Neural progenitor cell (in vitro differentiated cells): ENCODE data around the gene HMCN1. TPM values are rescaled to one million over a fixed set of nuclear protein-coding genes. Genes with fewer than 3 reads are reported as not detected.

Source experiments
- DNase-seq: peaks from one replicate; pipeline ENCODE4 v3.0.0-alpha.2; 2016; ENCODE audit warnings: low spot score
- H2AFZ ChIP-seq: fragments of 200-600 bp; sonication (generic); replicated peaks from 2 replicates; pipeline ENCODE4 v1.6.1; 2016; ENCODE audit warnings: antibody characterized with exemption
- H3F3A ChIP-seq: fragments of 200-600 bp; sonication (generic); 2 replicates; pipeline ENCODE4 v1.6.1; 2016; ENCODE audit warnings: antibody characterized with exemption, low read depth
- H3K27ac ChIP-seq: fragments of 200-600 bp; sonication (generic); 2 replicates; pipeline ENCODE4 v1.5.1; 2016; ENCODE audit warnings: mild to moderate bottlenecking
- H3K27me3 ChIP-seq: fragments of 200-600 bp; sonication (generic); 2 replicates; pipeline ENCODE4 v1.6.1; 2016; ENCODE audit warnings: mild to moderate bottlenecking, moderate library complexity
- H3K36me3 ChIP-seq: fragments of 200-600 bp; sonication (generic); 2 replicates; pipeline ENCODE4 v1.5.1; 2016
- H3K4me1 ChIP-seq: fragments of 200-600 bp; sonication (generic); 2 replicates; pipeline ENCODE4 v1.6.1; 2016; ENCODE audit warnings: mixed run types
- H3K4me2 ChIP-seq: fragments of 200-600 bp; sonication (generic); 2 replicates; pipeline ENCODE4 v1.6.1; 2016
- H3K4me3 ChIP-seq: fragments of 200-600 bp; sonication (generic); 2 replicates; pipeline ENCODE4 v1.5.1; 2016
- H3K79me2 ChIP-seq: fragments of 200-600 bp; sonication (generic); 2 replicates; pipeline ENCODE4 v1.6.1; 2016; ENCODE audit warnings: low read depth
- H3K9ac ChIP-seq: fragments of 200-600 bp; sonication (generic); 2 replicates; pipeline ENCODE4 v1.6.1; 2016
- H3K9me3 ChIP-seq: fragments of 200-600 bp; sonication (generic); 2 replicates; pipeline ENCODE4 v1.5.1; 2016; ENCODE audit warnings: low read depth
- H4K20me1 ChIP-seq: fragments of 200-600 bp; sonication (generic); 2 replicates; pipeline ENCODE4 v1.6.1; 2016; ENCODE audit warnings: low read depth
- H3K27ac Mint-ChIP-seq: 3 replicates; pipeline ENCODE4 v1.8.0; 2021; ENCODE audit warnings: mixed read lengths
- H3K27me3 Mint-ChIP-seq: 2 replicates; pipeline ENCODE4 v1.8.0; 2022; ENCODE audit warnings: low read depth, mild to moderate bottlenecking, inconsistent platforms, moderate library complexity, mixed read lengths; ENCODE audit not compliant: insufficient read depth
- H3K36me3 Mint-ChIP-seq: 3 replicates; pipeline ENCODE4 v1.8.0; 2021; ENCODE audit warnings: mixed read lengths
- H3K4me1 Mint-ChIP-seq: 3 replicates; pipeline ENCODE4 v1.8.0; 2021; ENCODE audit warnings: mixed read lengths
- H3K4me3 Mint-ChIP-seq: 3 replicates; pipeline ENCODE4 v1.8.0; 2021; ENCODE audit warnings: mild to moderate bottlenecking, moderate library complexity, mixed read lengths
- H3K9me3 Mint-ChIP-seq: 3 replicates; pipeline ENCODE4 v1.8.0; 2020; ENCODE audit warnings: mixed read lengths
- CTCF ChIP-seq: fragments of 200-600 bp; sonication (generic); IDR thresholded peaks from 2 replicates; pipeline ENCODE4 v1.5.1; 2017; ENCODE audit warnings: antibody characterized with exemption, mild to moderate bottlenecking
- EZH2 ChIP-seq: fragments of 200-600 bp; sonication (generic); IDR thresholded peaks from 2 replicates; pipeline ENCODE4 v1.6.1; 2017; ENCODE audit warnings: antibody characterized with exemption, mild to moderate bottlenecking, moderate library complexity
- EZH2phosphoT487 ChIP-seq: fragments of 200-600 bp; sonication (generic); IDR thresholded peaks from 2 replicates; pipeline ENCODE4 v1.6.1; 2017; ENCODE audit warnings: antibody characterized with exemption
- total RNA-seq: library from RNA; depleted of rRNA; stranded (reverse); fragments of >200 nt; gene quantifications from 2 replicates; pipeline ENCODE4 v1.2.3, GENCODE V29; 2015; ENCODE audit warnings: low replicate concordance

The HMCN1 gene
- total RNA-seq, 1 donor from 2014 or later = 26.4 TPM

- TF ChIP-seq EZH2 (no peak), EZH2phosphoT487 (no peak), CTCF (no peak)
- H3K4me3 Mint-ChIP-seq = no peak overlapping the region
- no peaks in the 10 kb centered on the region for H3K9me3 Mint-ChIP-seq
- Histone ChIP-seq H4K20me1 (no peaks in the 10 kb centered on the region), H3K27ac (no peak overlapping the region), H3K27me3 (no peaks in the 10 kb centered on the region), H3K4me3 (no peak overlapping the region), H3K79me2 (no peaks in the 10 kb centered on the region), H2AFZ (no peak overlapping the region), H3K4me1 (no peaks in the 10 kb centered on the region), H3K9ac (no peak overlapping the region), H3K36me3 (no peaks in the 10 kb centered on the region), H3F3A (no peaks in the 10 kb centered on the region), H3K4me2 (no peak overlapping the region), H3K9me3 (no peaks in the 10 kb centered on the region)
- H3K27ac Mint-ChIP-seq = no peak overlapping the region
- no peaks in the 10 kb centered on the region for H3K4me1 Mint-ChIP-seq
- DNase-seq = no peak
- H3K27me3 Mint-ChIP-seq = no peaks in the 10 kb centered on the region
- no peaks in the 10 kb centered on the region for H3K36me3 Mint-ChIP-seq
Observed at GRCh38 chr1:186191511-186191910, 457.3 kb downstream of the HMCN1 start.

- no peaks in the 10 kb centered on the region for H3K36me3 Mint-ChIP-seq
- no peaks in the 10 kb centered on the region for H3K79me2 ChIP-seq
- TF ChIP-seq CTCF (no peak), EZH2phosphoT487 (no peak), EZH2 (no peak)
- no peaks in the 10 kb centered on the region for H3K27me3 ChIP-seq
- no peak overlapping the region for H3K27ac ChIP-seq
- H2AFZ ChIP-seq = no peak overlapping the region
- no peak overlapping the region for H3K9ac ChIP-seq
- H3K4me3 ChIP-seq = no peak overlapping the region
- no peak for DNase-seq
- no peaks in the 10 kb centered on the region for H3K4me1 Mint-ChIP-seq
- no peaks in the 10 kb centered on the region for H4K20me1 ChIP-seq
- no peak overlapping the region for H3K4me3 Mint-ChIP-seq
- H3F3A ChIP-seq = no peaks in the 10 kb centered on the region
- H3K27me3 Mint-ChIP-seq = no peaks in the 10 kb centered on the region
- H3K36me3 ChIP-seq = no peaks in the 10 kb centered on the region
- H3K27ac Mint-ChIP-seq = no peak overlapping the region
- H3K4me2 ChIP-seq = no peak overlapping the region
- H3K9me3 ChIP-seq = no peaks in the 10 kb centered on the region
- no peaks in the 10 kb centered on the region for H3K4me1 ChIP-seq
- no peaks in the 10 kb centered on the region for H3K9me3 Mint-ChIP-seq
Observed at GRCh38 chr1:186193224-186193623, 459.0 kb downstream of the HMCN1 start.

GRCh38 chr1:186194107-186194756, 460.0 kb downstream of the HMCN1 start:
- H3K4me2 ChIP-seq = no peak overlapping the region
- no peak overlapping the region for H3K27ac ChIP-seq
- DNase-seq = no peak
- no peak overlapping the region for H3K4me3 ChIP-seq
- Mint-ChIP-seq H3K9me3 (no peaks in the 10 kb centered on the region), H3K27ac (peak overlapping the region; percentile 39), H3K27me3 (no peaks in the 10 kb centered on the region), H3K36me3 (no peaks in the 10 kb centered on the region), H3K4me3 (no peak overlapping the region), H3K4me1 (no peaks in the 10 kb centered on the region)
- H3K9me3 ChIP-seq = no peaks in the 10 kb centered on the region
- H3K9ac ChIP-seq = no peak overlapping the region
- no peaks in the 10 kb centered on the region for H3K4me1 ChIP-seq
- no peak for TF ChIP-seq CTCF
- no peak for TF ChIP-seq EZH2phosphoT487
- TF ChIP-seq EZH2 = no peak
- H3K36me3 ChIP-seq = no peaks in the 10 kb centered on the region
- H4K20me1 ChIP-seq = no peaks in the 10 kb centered on the region
- no peaks in the 10 kb centered on the region for H3K79me2 ChIP-seq
- H3K27me3 ChIP-seq = no peaks in the 10 kb centered on the region
- no peaks in the 10 kb centered on the region for H3F3A ChIP-seq
- no peak overlapping the region for H2AFZ ChIP-seq
